Stomach (tissue), 4 donors: ENCODE data around the gene ANTXR2.

Experiments
- CTCF ChIP-seq, 7 experiments: fragments of 450-650 bp in 4 of 7; fragments of 200-600 bp in 3 of 7; sonication (generic) in 3 of 7; IDR thresholded peaks; one replicate each; pipeline ENCODE4 v1.5.1; 2016 to 2019; ENCODE audit warnings: antibody characterized with exemption in 7 of 7, control low read depth in 2 of 7, mild to moderate bottlenecking in 1 of 7
- POLR2A ChIP-seq, 4 donors: fragments of 450-650 bp; IDR thresholded peaks; one replicate each; pipeline ENCODE4 v1.6.1; 2016; ENCODE audit warnings: antibody characterized with exemption in 4 of 4, control low read depth in 2 of 4, mild to moderate bottlenecking in 1 of 4, moderate library complexity in 1 of 4

- TF ChIP-seq CTCF (IDR thresholded peaks at IDR 0.05) (no peak), POLR2A (IDR thresholded peaks at IDR 0.05) (no peak)
Measured at GRCh38 chr4:79949178-79949577, 123.9 kb downstream of the ANTXR2 start.
